MG63 (cell line): ENCODE data around the gene GNB4. TPM values are rescaled to one million over a fixed set of nuclear protein-coding genes. Genes with fewer than 3 reads are reported as not detected.

Experiments used
- DNase-seq: peaks from one replicate; pipeline ENCODE4 v3.0.0-alpha.2; 2020
- H3K27me3 ChIP-seq: fragments of 250-450 bp; sonication (Bioruptor Pico); 2 replicates; pipeline ENCODE4 v1.5.1; 2020; ENCODE audit warnings: mild to moderate bottlenecking, moderate library complexity
- H3K36me3 ChIP-seq: fragments of 250-450 bp; sonication (Bioruptor Pico); 2 replicates; pipeline ENCODE4 v1.5.1; 2020; ENCODE audit warnings: mild to moderate bottlenecking, moderate library complexity
- H3K4me3 ChIP-seq: fragments of 250-450 bp; sonication (Bioruptor Pico); 2 replicates; pipeline ENCODE4 v1.5.1; 2020; ENCODE audit warnings: mild to moderate bottlenecking, moderate library complexity
- H3K9me3 ChIP-seq: fragments of 250-450 bp; sonication (Bioruptor Pico); 2 replicates; pipeline ENCODE4 v1.5.1; 2020; ENCODE audit warnings: mild to moderate bottlenecking, moderate library complexity
- total RNA-seq: library from RNA; depleted of rRNA; stranded (reverse); fragments of >200 nt; shearing (Covaris generic); gene quantifications from 2 replicates; pipeline ENCODE4 v1.2.3, GENCODE V29; 2014; ENCODE audit warnings: low replicate concordance; rRNA removed

The GNB4 gene
- total RNA-seq, result 50.9 and 62.7 TPM in 2 replicates

GRCh38 chr3:179451265-179452175, at the start of gene GNB4:
Gene GNB4 (minus strand): TSS chr3:179451470. CDS start chr3:179426200, 25,270 bp downstream.
- peak; percentile 96 for DNase-seq
- Histone ChIP-seq H3K27me3 (peaks cover 2% of the 10 kb centered on the region; the same call in 1 of the 2 replicates), H3K9me3 (no peaks in the 10 kb centered on the region), H3K4me3 (peak within 1 kb of the TSS; percentile 87), H3K36me3 (peaks cover 5% of the 10 kb centered on the region; the same call in 1 of the 2 replicates)

GRCh38 chr3:179495483-179495882, 44.2 kb upstream of the GNB4 start:
- Histone ChIP-seq H3K27me3 (no peaks in the 10 kb centered on the region), H3K36me3 (no peaks in the 10 kb centered on the region), H3K4me3 (no peak overlapping the region), H3K9me3 (peaks cover 34% of the 10 kb centered on the region)
- DNase-seq, result no peak

- no peak for DNase-seq
These were observed 42.0 kb upstream of the GNB4 start for GRCh38 chr3:179493260-179493659.

GRCh38 chr3:179488213-179488612, 36.9 kb upstream of the GNB4 start:
- H3K27me3 ChIP-seq, result no peaks in the 10 kb centered on the region
- peaks cover 10% of the 10 kb centered on the region for H3K9me3 ChIP-seq
- no peak overlapping the region for H3K4me3 ChIP-seq
- DNase-seq, result no peak
- H3K36me3 ChIP-seq, result no peaks in the 10 kb centered on the region

More at GRCh38 chr3:179493260-179493659, 42.0 kb upstream of the GNB4 start:
- H3K4me3 ChIP-seq, result no peak overlapping the region
- no peaks in the 10 kb centered on the region for H3K27me3 ChIP-seq
- peaks cover 38% of the 10 kb centered on the region for H3K9me3 ChIP-seq
- H3K36me3 ChIP-seq, result no peaks in the 10 kb centered on the region

GRCh38 chr3:179486806-179487205, 35.5 kb upstream of the GNB4 start:
- no peak overlapping the region for H3K4me3 ChIP-seq
- DNase-seq, result no peak
- no peaks in the 10 kb centered on the region for H3K36me3 ChIP-seq
- no peaks in the 10 kb centered on the region for H3K27me3 ChIP-seq
- H3K9me3 ChIP-seq, result peaks cover 7% of the 10 kb centered on the region

GRCh38 chr3:179482857-179483256, 31.6 kb upstream of the GNB4 start:
- no peaks in the 10 kb centered on the region for H3K9me3 ChIP-seq
- no peaks in the 10 kb centered on the region for H3K36me3 ChIP-seq
- DNase-seq, result no peak
- no peak overlapping the region for H3K4me3 ChIP-seq
- H3K27me3 ChIP-seq, result no peaks in the 10 kb centered on the region

- H3K4me3 ChIP-seq, result no peak overlapping the region
- H3K36me3 ChIP-seq, result no peaks in the 10 kb centered on the region
- no peak for DNase-seq
- H3K9me3 ChIP-seq, result no peaks in the 10 kb centered on the region
- no peaks in the 10 kb centered on the region for H3K27me3 ChIP-seq
These were observed 24.9 kb upstream of the GNB4 start for GRCh38 chr3:179476215-179476614.

GRCh38 chr3:179474480-179474879, 23.2 kb upstream of the GNB4 start:
- Histone ChIP-seq H3K9me3 (no peaks in the 10 kb centered on the region), H3K27me3 (no peaks in the 10 kb centered on the region), H3K4me3 (no peak overlapping the region), H3K36me3 (no peaks in the 10 kb centered on the region)
- no peak for DNase-seq

GRCh38 chr3:179473565-179473964, 22.3 kb upstream of the GNB4 start:
- Histone ChIP-seq H3K27me3 (no peaks in the 10 kb centered on the region), H3K36me3 (no peaks in the 10 kb centered on the region), H3K4me3 (no peak overlapping the region), H3K9me3 (no peaks in the 10 kb centered on the region)
- DNase-seq, result no peak

GRCh38 chr3:179464323-179465092, 13.2 kb upstream of the GNB4 start:
- Histone ChIP-seq H3K27me3 (peaks cover 16% of the 10 kb centered on the region), H3K4me3 (no peak overlapping the region), H3K9me3 (no peaks in the 10 kb centered on the region), H3K36me3 (no peaks in the 10 kb centered on the region)
- no peak for DNase-seq

- DNase-seq, result no peak
- Histone ChIP-seq H3K4me3 (no peak overlapping the region), H3K36me3 (no peaks in the 10 kb centered on the region), H3K27me3 (peaks cover 16% of the 10 kb centered on the region), H3K9me3 (no peaks in the 10 kb centered on the region)
These were observed 12.0 kb upstream of the GNB4 start for GRCh38 chr3:179463319-179463718.

- H3K27me3 ChIP-seq, result peaks cover 24% of the 10 kb centered on the region
- no peaks in the 10 kb centered on the region for H3K9me3 ChIP-seq
- no peak for DNase-seq
- H3K4me3 ChIP-seq, result no peak overlapping the region
- no peaks in the 10 kb centered on the region for H3K36me3 ChIP-seq
These were observed 9.0 kb upstream of the GNB4 start for GRCh38 chr3:179460260-179460659.

- no peak overlapping the region for H3K4me3 ChIP-seq
- H3K9me3 ChIP-seq, result no peaks in the 10 kb centered on the region
- DNase-seq, result no peak
- no peaks in the 10 kb centered on the region for H3K36me3 ChIP-seq
- H3K27me3 ChIP-seq, result peaks cover 8% of the 10 kb centered on the region
These were observed 4.7 kb upstream of the GNB4 start for GRCh38 chr3:179455954-179456353.

GRCh38 chr3:179454887-179455286, 3.6 kb upstream of the GNB4 start:
- no peak overlapping the region for H3K4me3 ChIP-seq
- no peak for DNase-seq
- no peaks in the 10 kb centered on the region for H3K9me3 ChIP-seq
- H3K27me3 ChIP-seq, result peaks cover 8% of the 10 kb centered on the region
- no peaks in the 10 kb centered on the region for H3K36me3 ChIP-seq

- Histone ChIP-seq H3K36me3 (no peaks in the 10 kb centered on the region), H3K27me3 (peaks cover 8% of the 10 kb centered on the region), H3K9me3 (no peaks in the 10 kb centered on the region), H3K4me3 (no peak overlapping the region)
- no peak for DNase-seq
These were observed 2.7 kb upstream of the GNB4 start for GRCh38 chr3:179453967-179454366.

- Histone ChIP-seq H3K9me3 (no peaks in the 10 kb centered on the region), H3K4me3 (no peak overlapping the region), H3K36me3 (no peaks in the 10 kb centered on the region)
These were observed 1.6 kb upstream of the GNB4 start for GRCh38 chr3:179452872-179453271.

GRCh38 chr3:179452176-179452564, 900 bp upstream of the GNB4 start:
- peaks cover 5% of the 10 kb centered on the region for H3K27me3 ChIP-seq
- peak; percentile 20 for DNase-seq
- no peaks in the 10 kb centered on the region for H3K9me3 ChIP-seq
- H3K4me3 ChIP-seq, result peak overlapping the region; percentile 87
- H3K36me3 ChIP-seq, result no peaks in the 10 kb centered on the region

More at GRCh38 chr3:179452872-179453271, 1.6 kb upstream of the GNB4 start:
- no peak for DNase-seq
- H3K27me3 ChIP-seq, result peaks cover 5% of the 10 kb centered on the region
